D341Med (cell line): ENCODE measurements around the gene ADH4.

Experiments
- DNase-seq: peaks from one replicate; pipeline ENCODE4 v3.0.0; 2012; ENCODE audit warnings: low spot score

The ADH4 gene

GRCh38 chr4:99079625-99080295, 64.3 kb downstream of the ADH4 start:
- no peak for DNase-seq

GRCh38 chr4:99078931-99079624, 65.0 kb downstream of the ADH4 start:
- no peak for DNase-seq

- DNase-seq = no peak
These were observed 65.8 kb downstream of the ADH4 start for GRCh38 chr4:99078336-99078735.

GRCh38 chr4:99077177-99077576, 66.9 kb downstream of the ADH4 start:
- DNase-seq = no peak

- DNase-seq = no peak
These were observed 67.7 kb downstream of the ADH4 start for GRCh38 chr4:99076292-99076976.

GRCh38 chr4:99074816-99075215, 69.3 kb downstream of the ADH4 start:
- no peak for DNase-seq
